Raji (cell line): ENCODE results near the gene KLHL9.

Experiments
- POLR2A ChIP-seq: IDR thresholded peaks from 2 replicates; pipeline ENCODE4 v1.6.1; 2011; ENCODE audit warnings: low read depth, low read length, control low read depth; ENCODE audit not compliant: insufficient read depth

Gene KLHL9

DNA sequence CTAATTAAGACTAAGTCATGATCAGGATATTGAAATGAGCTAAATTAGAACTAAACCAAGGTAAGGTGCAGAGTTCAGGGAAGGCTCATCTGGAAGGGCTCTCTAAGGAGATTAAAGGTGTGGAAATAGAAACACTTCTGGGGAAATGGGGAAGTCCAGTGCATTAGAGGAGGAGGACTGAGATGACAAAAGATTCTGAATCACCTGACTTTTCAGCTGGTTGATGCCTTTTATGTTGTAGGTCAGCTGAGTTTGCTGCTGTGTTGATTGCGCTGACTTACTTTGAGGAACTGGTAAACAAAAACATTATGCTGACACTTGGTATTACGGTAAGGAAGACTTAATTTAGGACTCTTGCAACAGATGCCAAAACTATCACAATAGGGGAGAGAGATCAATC lies 53.9 kb downstream of the KLHL9 start:
- TF ChIP-seq POLR2A = no peak
